Vagina (tissue), 2 donors: ENCODE measurements around the gene PPM1E.

Experiments used
- CTCF ChIP-seq, 3 experiments: fragments of 450-650 bp in 2 of 3; fragments of 200-600 bp in 1 of 3; sonication (generic) in 1 of 3; IDR thresholded peaks; one replicate each; pipeline ENCODE4 v1.5.1; 2017 to 2019; ENCODE audit warnings: antibody characterized with exemption in 3 of 3, mild to moderate bottlenecking in 2 of 3, moderate library complexity in 2 of 3
- POLR2A ChIP-seq, 2 donors: fragments of 450-650 bp; IDR thresholded peaks; one replicate each; pipeline ENCODE4 v1.6.1; 2017; ENCODE audit warnings: antibody characterized with exemption in 2 of 2, mild to moderate bottlenecking in 2 of 2, moderate library complexity in 2 of 2

GRCh38 chr17:58889928-58890327 is 134.3 kb downstream of the PPM1E start:
- TF ChIP-seq CTCF (IDR thresholded peaks at IDR 0.05) (no peak), POLR2A (IDR thresholded peaks at IDR 0.05) (no peak)
